ENCODE data around the gene ITSN1. TPM values are rescaled to one million over a fixed set of nuclear protein-coding genes. Genes with fewer than 3 reads are reported as not detected.
"Not testable (repeated sequence)": the region's sequence is repeated elsewhere in the genome, so short reads cannot be mapped to it uniquely, and the experiment has no call there.

The ITSN1 gene
- total and polyA plus RNA-seq, 5 donors: 32.8 to 83.6 (median 64.4) TPM

DNA sequence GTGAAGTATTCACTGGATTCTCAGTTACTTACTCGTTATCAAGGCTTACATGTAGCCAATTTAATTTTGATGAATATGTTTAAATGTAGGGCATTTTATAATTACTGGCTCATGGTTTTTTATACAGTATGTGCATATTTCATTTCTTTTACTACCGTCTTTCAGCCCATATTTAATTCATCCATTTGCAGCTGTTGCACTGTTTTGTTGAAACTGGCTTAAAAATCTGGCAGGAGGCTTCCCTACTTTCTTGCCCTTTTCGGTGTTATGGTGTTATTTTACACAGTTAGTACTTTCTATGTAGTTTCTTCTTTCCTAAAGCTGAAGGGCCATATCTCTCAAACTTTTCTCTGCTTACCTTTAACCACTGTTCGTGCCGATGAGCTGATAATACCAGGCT is 54.2 kb downstream of the ITSN1 start:
- ATAC-seq (no peak), DNase-seq (no peak)
- Histone ChIP-seq H3K9me3 (ENCODE audit: control insufficient read depth, low read length) (no peaks in the 10 kb centered on the region), H3K4me1 (ENCODE audit: control insufficient read depth, insufficient read depth, low read length) (peaks cover 10% of the 10 kb centered on the region), H3K27me3 (ENCODE audit: control insufficient read depth, insufficient read depth) (no peaks in the 10 kb centered on the region), H3K4me3 (ENCODE audit: low read length) (no peak overlapping the region), H3K27ac (ENCODE audit: low read length) (no peak overlapping the region)
- intact Hi-C loops (cut with DNase I): no loop called here
- WGBS: 48% methylated on average over 5 of the region's 5 CpGs

DNA sequence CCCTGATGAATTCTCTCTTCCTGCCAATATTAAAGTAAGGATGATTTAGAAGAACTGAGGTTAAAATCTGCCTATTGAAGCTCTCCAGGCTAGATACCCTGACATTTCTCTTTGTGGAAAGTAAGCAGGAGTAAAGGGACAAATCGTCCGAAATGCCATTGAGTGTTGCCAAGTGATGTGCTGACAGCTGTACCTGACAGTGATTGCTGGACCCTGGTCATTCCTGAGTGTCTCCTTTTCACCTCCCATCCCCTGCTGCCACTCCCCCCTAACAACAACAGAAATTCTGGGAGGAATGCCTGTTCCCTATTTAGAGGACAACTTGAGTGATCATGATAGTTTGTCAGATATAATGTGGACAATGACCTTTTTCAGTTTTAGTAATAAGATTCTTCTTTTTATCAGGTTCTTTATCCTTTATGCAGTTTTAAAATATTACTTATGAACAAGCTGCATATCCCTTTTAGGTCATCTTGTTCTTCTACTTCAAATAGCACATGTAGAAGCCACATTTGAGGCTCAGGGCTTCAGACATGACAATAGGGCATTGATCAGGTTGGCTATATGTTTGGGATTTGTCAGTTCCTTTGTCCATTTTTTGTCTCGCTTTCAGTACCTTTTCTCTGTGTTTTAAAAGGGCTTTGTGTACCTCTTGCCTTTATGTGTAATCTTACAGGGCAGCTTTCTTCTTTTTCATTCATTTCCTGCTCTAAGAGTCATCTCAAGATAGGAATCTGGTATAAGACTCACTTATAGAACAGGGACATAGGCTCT is 56.0 kb downstream of the ITSN1 start:
- Histone ChIP-seq H3K4me1 (ENCODE audit: control insufficient read depth, insufficient read depth, low read length) (peaks cover 7% of the 10 kb centered on the region), H3K27me3 (ENCODE audit: control insufficient read depth, insufficient read depth) (no peaks in the 10 kb centered on the region), H3K9me3 (ENCODE audit: control insufficient read depth, low read length) (no peaks in the 10 kb centered on the region), H3K4me3 (ENCODE audit: low read length) (no peak overlapping the region), H3K27ac (ENCODE audit: low read length) (peak overlapping the region; percentile 37)
- intact Hi-C loops (cut with DNase I): no loop called here
- DNase-seq (peak in 1 of 3 donors; percentile 43), ATAC-seq (peak; percentile 74 to 88)
- 57% methylated on average over 3 of the region's 3 CpGs for WGBS

- no peaks in the 10 kb centered on the region for H3K27me3 ChIP-seq (ENCODE audit: control insufficient read depth, insufficient read depth)
- H3K4me1 ChIP-seq (ENCODE audit: control insufficient read depth, insufficient read depth, low read length): peaks cover 10% of the 10 kb centered on the region
- ATAC-seq: no peak
- no peaks in the 10 kb centered on the region for H3K9me3 ChIP-seq (ENCODE audit: control insufficient read depth, low read length)
- H3K4me3 ChIP-seq (ENCODE audit: low read length): no peak overlapping the region
- intact Hi-C loops (cut with DNase I): no loop called here
- DNase-seq: peak in 2 of 3 donors; percentile 52 to 62
- WGBS: 78% methylated on average over 2 of the region's 2 CpGs
- H3K27ac ChIP-seq (ENCODE audit: low read length): peak overlapping the region; percentile 78
Observed at GRCh38 chr21:33699277-33699676, 57.0 kb downstream of the ITSN1 start.

DNA sequence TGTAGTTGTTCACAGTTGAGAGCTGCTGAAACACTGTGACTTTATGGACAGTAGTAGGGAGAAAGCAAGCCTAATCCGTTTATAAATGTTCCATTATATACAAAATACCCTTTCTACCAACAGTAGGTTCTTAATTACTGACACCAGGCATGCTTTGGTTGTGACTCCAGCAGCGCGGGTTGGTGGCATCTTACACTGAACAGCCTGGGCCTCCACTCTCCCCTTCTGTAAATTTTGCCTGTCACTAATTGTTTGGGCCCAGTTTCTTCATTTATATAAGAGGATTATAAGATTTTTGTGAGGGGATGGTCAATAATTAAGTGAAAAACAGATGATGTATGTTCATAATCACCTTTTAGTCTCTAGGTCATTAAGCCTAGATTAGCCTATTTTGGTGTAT is 58.2 kb downstream of the ITSN1 start:
- Histone ChIP-seq H3K27ac (ENCODE audit: low read length) (no peak overlapping the region), H3K9me3 (ENCODE audit: control insufficient read depth, low read length) (no peaks in the 10 kb centered on the region), H3K27me3 (ENCODE audit: control insufficient read depth, insufficient read depth) (no peaks in the 10 kb centered on the region), H3K4me3 (ENCODE audit: low read length) (no peak overlapping the region), H3K4me1 (ENCODE audit: control insufficient read depth, insufficient read depth, low read length) (peaks cover 10% of the 10 kb centered on the region)
- DNase-seq: no peak
- intact Hi-C loops (cut with DNase I): loop anchor here in 1 of 4 donors (10.0 kb wide), 1 partner anchor 46 kb away; no protein-coding TSS in a partner anchor
- no peak for ATAC-seq
- 93% methylated on average over 3 of the region's 3 CpGs for WGBS

DNA sequence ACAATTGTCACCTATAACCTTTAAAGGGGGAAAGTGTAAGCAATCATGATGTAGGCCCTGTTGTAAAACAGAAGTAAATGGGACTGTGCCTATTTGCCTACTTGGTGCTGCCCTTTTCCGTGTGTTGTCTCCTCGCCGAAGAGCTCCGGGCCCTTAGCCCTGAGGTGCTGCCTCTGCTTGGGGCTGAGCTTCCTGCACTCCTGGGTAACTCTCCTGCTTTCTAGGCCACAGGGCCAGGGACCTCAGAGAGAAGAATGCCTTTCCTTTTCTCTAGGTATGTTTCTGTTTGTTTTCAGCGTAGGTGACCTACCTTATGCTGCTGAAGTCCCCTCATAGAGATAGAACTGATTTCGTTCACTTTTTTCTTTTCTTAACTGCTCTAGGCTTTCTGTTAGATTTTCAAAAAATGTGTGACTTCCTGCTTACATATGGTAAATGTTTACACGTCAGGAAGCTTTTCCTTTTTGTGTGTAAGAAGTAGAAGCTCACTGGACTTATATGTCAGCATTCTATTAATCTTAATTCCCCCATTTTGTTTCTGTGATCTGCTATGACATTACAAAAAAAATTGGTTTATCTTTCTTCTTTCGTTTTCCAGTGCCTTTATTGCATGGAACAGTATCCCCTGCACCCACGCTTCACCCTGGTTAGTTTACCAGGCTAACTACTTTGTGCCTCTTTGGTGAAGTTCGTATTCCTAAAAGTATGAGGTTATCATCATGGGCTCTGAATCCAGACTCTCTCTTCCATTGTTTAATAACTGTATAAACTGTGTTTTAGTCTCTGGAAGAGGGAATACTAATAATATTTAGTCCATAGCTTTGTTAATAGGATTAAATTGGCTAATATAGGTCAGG is 61.7 kb downstream of the ITSN1 start:
- ATAC-seq (peak; percentile 68 to 78), DNase-seq (peak in 1 of 3 donors; percentile 54)
- 58% methylated on average over 10 of the region's 10 CpGs for WGBS
- intact Hi-C loops (cut with DNase I): loop anchor here in 1 of 4 donors (10.0 kb wide), 1 partner anchor 49 kb away; no protein-coding TSS in a partner anchor
- no peaks in the 10 kb centered on the region for H3K9me3 ChIP-seq (ENCODE audit: control insufficient read depth, low read length)
- H3K4me1 ChIP-seq (ENCODE audit: control insufficient read depth, insufficient read depth, low read length): peaks cover 4% of the 10 kb centered on the region
- H3K27me3 ChIP-seq (ENCODE audit: control insufficient read depth, insufficient read depth): no peaks in the 10 kb centered on the region
- peak overlapping the region; percentile 23 for H3K4me3 ChIP-seq (ENCODE audit: low read length)
- H3K27ac ChIP-seq (ENCODE audit: low read length): peak overlapping the region; percentile 51

DNA sequence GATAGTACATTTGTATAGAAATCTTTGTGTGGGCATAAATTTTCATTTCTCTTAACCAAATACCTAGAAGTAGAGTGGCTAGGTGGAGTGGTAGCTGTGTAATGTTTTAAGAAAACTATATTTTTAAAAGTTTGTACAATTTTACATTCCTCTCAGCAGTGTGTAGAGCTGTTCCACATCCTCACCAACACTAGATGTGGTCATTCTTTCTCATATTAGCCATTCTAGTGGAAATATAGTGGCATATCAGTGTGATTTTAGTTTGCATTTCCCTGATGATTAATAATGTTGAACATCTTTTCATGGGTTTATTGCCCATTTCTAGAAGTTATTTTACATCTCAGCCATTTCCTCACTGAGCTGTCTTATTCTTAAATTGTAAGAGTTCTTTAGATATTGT is 65.5 kb downstream of the ITSN1 start:
- H3K9me3 ChIP-seq (ENCODE audit: control insufficient read depth, low read length): no peaks in the 10 kb centered on the region
- intact Hi-C loops (cut with DNase I): loop anchor here in 1 of 4 donors (10.0 kb wide), 1 partner anchor 53 kb away; no protein-coding TSS in a partner anchor
- H3K4me1 ChIP-seq (ENCODE audit: control insufficient read depth, insufficient read depth, low read length): peaks cover 6% of the 10 kb centered on the region
- H3K27me3 ChIP-seq (ENCODE audit: control insufficient read depth, insufficient read depth): no peaks in the 10 kb centered on the region
- H3K4me3 ChIP-seq (ENCODE audit: low read length): no peak overlapping the region
- DNase-seq (no peak), ATAC-seq (no peak)
- no peak overlapping the region for H3K27ac ChIP-seq (ENCODE audit: low read length)

DNA sequence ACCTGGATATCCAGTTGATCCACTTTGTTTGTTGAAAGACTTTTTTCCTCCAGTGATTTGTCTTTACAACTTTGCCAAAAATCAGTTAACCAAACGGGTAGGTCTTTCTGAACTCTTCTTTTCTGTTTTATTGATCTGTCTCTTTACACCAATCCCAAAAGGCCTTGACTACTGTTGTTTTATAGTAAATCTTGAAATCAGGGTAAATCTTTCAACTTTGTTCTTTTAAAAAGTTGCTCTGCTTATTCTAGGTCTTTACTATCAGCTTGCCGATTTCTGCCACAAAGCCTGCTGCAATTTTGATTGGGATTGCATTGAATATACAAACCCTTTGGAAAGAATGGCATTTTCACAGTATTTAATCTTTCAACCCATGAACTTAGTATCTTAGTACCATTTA is 66.6 kb downstream of the ITSN1 start:
- ATAC-seq (no peak), DNase-seq (no peak)
- WGBS: 97% methylated on average over 2 of the region's 2 CpGs
- Histone ChIP-seq H3K4me1 (ENCODE audit: control insufficient read depth, insufficient read depth, low read length) (peaks cover 3% of the 10 kb centered on the region), H3K4me3 (ENCODE audit: low read length) (no peak overlapping the region), H3K27ac (ENCODE audit: low read length) (no peak overlapping the region), H3K9me3 (ENCODE audit: control insufficient read depth, low read length) (no peaks in the 10 kb centered on the region), H3K27me3 (ENCODE audit: control insufficient read depth, insufficient read depth) (no peaks in the 10 kb centered on the region)
- intact Hi-C loops (cut with DNase I): loop anchor here in 1 of 4 donors (10.0 kb wide), 1 partner anchor 54 kb away; no protein-coding TSS in a partner anchor

DNA sequence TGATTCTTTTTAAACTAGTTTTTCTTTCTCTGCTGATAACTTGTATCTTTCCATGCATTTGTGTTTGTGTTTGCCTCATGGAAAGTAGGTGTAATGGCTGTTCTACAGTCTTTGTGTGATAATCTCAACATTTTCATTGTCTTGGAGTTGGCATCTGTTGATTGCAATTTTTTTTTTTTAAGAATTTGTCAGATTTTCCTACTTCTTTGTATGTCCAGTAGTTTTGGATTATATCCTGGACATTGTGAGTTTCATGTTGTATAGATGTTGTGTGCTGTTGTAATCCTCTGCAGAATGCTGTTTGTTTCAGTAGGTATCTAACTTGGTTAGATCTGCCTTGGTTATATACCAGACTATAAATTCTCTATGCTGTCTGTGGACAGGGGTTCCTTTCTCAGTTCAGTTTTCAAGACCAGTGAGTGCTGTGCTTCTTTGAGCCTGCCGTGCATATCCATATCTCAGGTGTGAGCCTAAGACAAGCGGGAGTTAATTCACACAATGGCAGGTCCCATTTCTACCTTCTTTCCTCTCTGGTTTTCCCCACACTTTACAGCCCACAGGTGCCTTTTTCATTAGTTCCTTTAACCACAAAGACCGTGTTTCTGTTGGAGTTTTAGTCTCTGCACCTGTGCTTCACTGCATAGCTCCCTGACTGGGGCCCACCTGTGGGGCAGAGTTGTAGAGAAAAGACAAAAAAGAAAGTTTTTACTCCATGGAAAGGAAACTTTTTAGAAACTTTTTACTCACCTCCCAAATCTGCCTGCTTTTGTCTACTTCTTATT is 69.9 kb downstream of the ITSN1 start:
- DNase-seq: no peak
- H3K27me3 ChIP-seq (ENCODE audit: control insufficient read depth, insufficient read depth): no peaks in the 10 kb centered on the region
- peaks cover 5% of the 10 kb centered on the region for H3K4me1 ChIP-seq (ENCODE audit: control insufficient read depth, insufficient read depth, low read length)
- no peak overlapping the region for H3K27ac ChIP-seq (ENCODE audit: low read length)
- 91% methylated on average over 3 of the region's 3 CpGs for WGBS
- intact Hi-C loops (cut with DNase I): no loop called here
- ATAC-seq: peak in 1 of 2 donors; percentile 31
- H3K9me3 ChIP-seq (ENCODE audit: control insufficient read depth, low read length): no peaks in the 10 kb centered on the region
- no peak overlapping the region for H3K4me3 ChIP-seq (ENCODE audit: low read length)

- no peak for ATAC-seq
- DNase-seq: no peak
- 89% methylated on average over 2 of the region's 2 CpGs for WGBS
- Histone ChIP-seq H3K27me3 (ENCODE audit: control insufficient read depth, insufficient read depth) (no peaks in the 10 kb centered on the region), H3K27ac (ENCODE audit: low read length) (no peak overlapping the region), H3K9me3 (ENCODE audit: control insufficient read depth, low read length) (no peaks in the 10 kb centered on the region), H3K4me1 (ENCODE audit: control insufficient read depth, insufficient read depth, low read length) (peaks cover 1% of the 10 kb centered on the region), H3K4me3 (ENCODE audit: low read length) (no peak overlapping the region)
- intact Hi-C loops (cut with DNase I): no loop called here
Observed at GRCh38 chr21:33721081-33721480, 78.8 kb downstream of the ITSN1 start.

GRCh38 chr21:33729139-33729538 is 86.8 kb downstream of the ITSN1 start:
- ATAC-seq; H3K27ac ChIP-seq (ENCODE audit: low read length); H3K9me3 ChIP-seq (ENCODE audit: control insufficient read depth, low read length); H3K4me1 ChIP-seq (ENCODE audit: control insufficient read depth, insufficient read depth, low read length); intact Hi-C loops (cut with DNase I); DNase-seq; H3K27me3 ChIP-seq (ENCODE audit: control insufficient read depth, insufficient read depth); H3K4me3 ChIP-seq (ENCODE audit: low read length): not testable (repeated sequence)
- WGBS: 99% methylated on average over 3 of the region's 3 CpGs

Measured in right cardiac atrium (tissue), 5 donors.